IMR-90 (cell line): ENCODE data around the gene ATXN10. TPM values are rescaled to one million over a fixed set of nuclear protein-coding genes. Genes with fewer than 3 reads are reported as not detected.

ENCODE experiments used
- ATAC-seq: fragments of 200-7000 bp; cut with Tn5 transposase; 2 replicates; pipeline ENCODE4 v1.9.1; 2020; ENCODE audit warnings: low read depth, mild to moderate bottlenecking, moderate library complexity
- BruUV-seq: library from RNA; stranded (reverse); fragments of 400-500 nt; replicated peaks from 2 replicates; lab custom pipeline; 2021; lab: Mats Ljungman, UMichigan
- CTCF ChIA-PET: fragments of 300-600 bp; formaldehyde crosslinking; extraction: SDS; loops from one replicate; lab custom pipeline; 2021; ENCODE audit warnings: antibody characterized with exemption; lab: Yijun Ruan, JAX
- POLR2A ChIA-PET: fragments of 300-600 bp; sonication (Branson Sonifier 250); formaldehyde crosslinking; loops from one replicate; lab custom pipeline; 2022; ENCODE audit warnings: antibody characterized with exemption; ENCODE audit not compliant: unreplicated experiment; lab: Charles Lee
- DNase-seq: peaks from one replicate; pipeline ENCODE4 v3.0.0; 2013
- H2AFZ ChIP-seq: replicated peaks from 2 replicates; pipeline ENCODE3; 2013; ENCODE audit warnings: low read length, mild to moderate bottlenecking; ENCODE audit not compliant: poor library complexity
- H2AK5ac ChIP-seq: 2 replicates; pipeline ENCODE4 v1.6.1; 2013; ENCODE audit warnings: low read depth, low read length, inconsistent platforms
- H2AK9ac ChIP-seq: replicated peaks from 2 replicates; pipeline ENCODE3; 2013; ENCODE audit warnings: mild to moderate bottlenecking, low read depth, low read length, moderate library complexity; ENCODE audit not compliant: poor library complexity
- H2BK120ac ChIP-seq: 2 replicates; pipeline ENCODE4 v1.6.1; 2013; ENCODE audit warnings: low read depth, low read length, inconsistent platforms
- H2BK15ac ChIP-seq: 3 replicates; pipeline ENCODE4 v1.6.1; 2013; ENCODE audit warnings: low read depth, low read length, inconsistent platforms
- H2BK20ac ChIP-seq: 2 replicates; pipeline ENCODE4 v1.6.1; 2013; ENCODE audit warnings: low read depth, mild to moderate bottlenecking, inconsistent platforms, low read length, moderate library complexity
- H2BK5ac ChIP-seq: 2 replicates; pipeline ENCODE4 v1.6.1; 2013; ENCODE audit warnings: mild to moderate bottlenecking, low read depth, low read length, inconsistent platforms; ENCODE audit not compliant: poor library complexity, severe bottlenecking
- H3K14ac ChIP-seq: replicated peaks from 2 replicates; pipeline ENCODE4 v1.6.1; 2013; ENCODE audit warnings: low read depth, low read length, inconsistent platforms
- H3K18ac ChIP-seq: 2 replicates; pipeline ENCODE4 v1.6.1; 2013; ENCODE audit warnings: low read depth, low read length, control low read depth
- H3K23ac ChIP-seq: 2 replicates; pipeline ENCODE4 v1.6.1; 2013; ENCODE audit warnings: low read depth, low read length, inconsistent platforms
- H3K27ac ChIP-seq: 2 replicates; pipeline ENCODE4 v1.5.1; 2013; ENCODE audit warnings: mild to moderate bottlenecking, control low read depth, low read length; ENCODE audit not compliant: insufficient read depth
- H3K27me3 ChIP-seq: 2 replicates; pipeline ENCODE4 v1.6.1; 2013; ENCODE audit warnings: low read length; ENCODE audit not compliant: control insufficient read depth, insufficient read depth
- H3K36me3 ChIP-seq: 2 replicates; pipeline ENCODE4 v1.6.1; 2013; ENCODE audit warnings: low read length, mixed read lengths; ENCODE audit not compliant: control insufficient read depth, insufficient read depth
- H3K4ac ChIP-seq: 2 replicates; pipeline ENCODE4 v1.6.1; 2013; ENCODE audit warnings: low read depth, low read length, inconsistent platforms
- H3K4me1 ChIP-seq: 2 replicates; pipeline ENCODE4 v1.6.1; 2013; ENCODE audit warnings: low read length, mixed read lengths; ENCODE audit not compliant: control insufficient read depth, insufficient read depth
- H3K4me2 ChIP-seq: 2 replicates; pipeline ENCODE4 v1.6.1; 2013; ENCODE audit warnings: low read depth, mild to moderate bottlenecking, control low read depth, low read length, moderate library complexity
- H3K4me3 ChIP-seq: 2 replicates; pipeline ENCODE4 v1.5.1; 2013; ENCODE audit warnings: low read depth, mild to moderate bottlenecking, control low read depth, low read length, moderate library complexity; ENCODE audit not compliant: insufficient read depth
- H3K56ac ChIP-seq: 2 replicates; pipeline ENCODE4 v1.6.1; 2013; ENCODE audit warnings: low read length, inconsistent platforms; ENCODE audit not compliant: insufficient read depth; ENCODE audit errors: extremely low read depth
- H3K79me1 ChIP-seq, 2 experiments: 2 replicates each; pipeline ENCODE4 v1.6.1; 2013; ENCODE audit warnings: low read length in 2 of 2, inconsistent platforms in 1 of 2, low read depth in 1 of 2
- H3K9ac ChIP-seq: 2 replicates; pipeline ENCODE4 v1.6.1; 2013; ENCODE audit warnings: low read depth, low read length, control low read depth
- H3K9me1 ChIP-seq: 2 replicates; pipeline ENCODE4 v1.6.1; 2013; ENCODE audit warnings: low read length, inconsistent platforms; ENCODE audit not compliant: insufficient read depth
- H3K9me3 ChIP-seq: 2 replicates; pipeline ENCODE4 v1.6.1; 2013; ENCODE audit warnings: low read length; ENCODE audit not compliant: control insufficient read depth, insufficient read depth
- H4K20me1 ChIP-seq: 2 replicates; pipeline ENCODE4 v1.6.1; 2013; ENCODE audit warnings: low read length, inconsistent platforms; ENCODE audit not compliant: insufficient read depth
- H4K5ac ChIP-seq: 2 replicates; pipeline ENCODE4 v1.6.1; 2013; ENCODE audit warnings: mild to moderate bottlenecking, low read depth, low read length, control low read depth
- H4K8ac ChIP-seq, 2 experiments: 2 replicates each; pipeline ENCODE4 v1.6.1; 2013; ENCODE audit warnings: low read depth in 2 of 2, low read length in 2 of 2, control low read depth in 1 of 2, inconsistent platforms in 1 of 2
- H4K91ac ChIP-seq: 2 replicates; pipeline ENCODE4 v1.6.1; 2013; ENCODE audit warnings: low read depth, low read length, inconsistent platforms; ENCODE audit not compliant: insufficient read depth
- BHLHE40 ChIP-seq: fragments of 150-350 bp; IDR thresholded peaks from 2 replicates; pipeline ENCODE4 v1.6.1; 2016; ENCODE audit warnings: mild to moderate bottlenecking, low read depth, low read length
- CHD1 ChIP-seq: IDR thresholded peaks from 2 replicates; pipeline ENCODE4 v1.6.1; 2012; ENCODE audit warnings: low read depth, low read length, improper control_type of control experiment
- CTCF ChIP-seq: conservative IDR thresholded peaks from 2 replicates; pipeline ENCODE4 v1.5.1; 2012; ENCODE audit warnings: mild to moderate bottlenecking, low read depth, low read length, improper control_type of control experiment
- ELK1 ChIP-seq: fragments of 150-350 bp; IDR thresholded peaks from 2 replicates; pipeline ENCODE4 v1.6.1; 2016; ENCODE audit warnings: low read depth, mild to moderate bottlenecking, low read length, moderate library complexity, borderline replicate concordance
- FOS ChIP-seq: fragments of 150-350 bp; IDR thresholded peaks from 2 replicates; pipeline ENCODE4 v1.6.1; 2016; ENCODE audit warnings: low read depth, low read length
- MAFK ChIP-seq: IDR thresholded peaks from 2 replicates; pipeline ENCODE4 v1.6.1; 2012; ENCODE audit warnings: low read depth, low read length, improper control_type of control experiment
- MAZ ChIP-seq: IDR thresholded peaks from 2 replicates; pipeline ENCODE4 v1.6.1; 2012; ENCODE audit warnings: low read depth, mild to moderate bottlenecking, low read length, improper control_type of control experiment, moderate library complexity, borderline replicate concordance
- MXI1 ChIP-seq: IDR thresholded peaks from 2 replicates; pipeline ENCODE4 v1.6.1; 2012; ENCODE audit warnings: low read depth, mild to moderate bottlenecking, low read length, moderate library complexity, borderline replicate concordance
- NFE2L2 ChIP-seq: fragments of 150-350 bp; IDR thresholded peaks from 2 replicates; pipeline ENCODE4 v1.6.1; 2016; ENCODE audit warnings: low read depth, mild to moderate bottlenecking, low read length
- POLR2A ChIP-seq: IDR thresholded peaks from 2 replicates; pipeline ENCODE4 v1.6.1; 2012; ENCODE audit warnings: mild to moderate bottlenecking, low read depth, low read length
- RAD21 ChIP-seq: IDR thresholded peaks from 2 replicates; pipeline ENCODE4 v1.6.1; 2012; ENCODE audit warnings: low read length, improper control_type of control experiment
- SMC3 ChIP-seq: fragments of 150-350 bp; IDR thresholded peaks from 2 replicates; pipeline ENCODE4 v1.6.1; 2016; ENCODE audit warnings: low read depth, mild to moderate bottlenecking, antibody characterized with exemption, low read length, moderate library complexity
- USF2 ChIP-seq: fragments of 150-350 bp; IDR thresholded peaks from 2 replicates; pipeline ENCODE4 v1.6.1; 2017; ENCODE audit warnings: mild to moderate bottlenecking, antibody characterized with exemption, low read length, low read depth
- WGBS, 2 experiments: methylation state at CpG; one replicate each; pipeline versions ENCODE4 v1.1.5 to v1.1.7; 2013; ENCODE audit warnings: missing lambda C conversion rate in 2 of 2; ENCODE audit not compliant: insufficient read length in 1 of 2; ENCODE audit errors: extremely low coverage in 2 of 2; 5-methylcytosine and 5-hydroxymethylcytosine counted together
- dilution Hi-C: fragments of 300-500 bp; cut with HindIII; formaldehyde crosslinking; loops from one replicate; pipeline ENCODE4 v1.14.3; 2018; ENCODE audit warnings: low sequenced_read_pairs; ENCODE audit not compliant: unreplicated experiment
- in situ Hi-C: fragments of 300-500 bp; cut with MboI; formaldehyde crosslinking; loops from 3 replicates; pipeline ENCODE4 v1.14.3; 2019; ENCODE audit warnings: low sequenced_read_pairs, inconsistent platforms, mixed read lengths
- intact Hi-C: fragments of 100-400 bp; cut with micrococcal nuclease; formaldehyde crosslinking; loops from 2 replicates; pipeline ENCODE4 v1.10.0; 2022
- polyA plus RNA-seq, 3 experiments: library from polyadenylated mRNA; depleted of rRNA; stranded (reverse); fragments of >200 nt; gene quantifications; 2 replicates each; pipeline ENCODE4 v1.2.3, GENCODE V29; 2012; ENCODE audit warnings: low replicate concordance in 1 of 3
- total RNA-seq: library from RNA; depleted of rRNA; stranded (reverse); fragments of >200 nt; gene quantifications from 2 replicates; pipeline ENCODE4 v1.2.3, GENCODE V29; 2012

Gene ATXN10
- total and polyA plus RNA-seq, 2 of the 4 experiments (the other 2 are of a cell fraction), result 116 to 231 TPM

GRCh38 chr22:45859231-45860161 is 187.9 kb downstream of the ATXN10 start:
- dilution Hi-C loops, result no loop called here
- no peaks in the 10 kb centered on the region for H3K79me1 ChIP-seq

More at GRCh38 chr22:45859231-45860161, 187.9 kb downstream of the ATXN10 start:
- Histone ChIP-seq H2BK5ac (no peak overlapping the region), H3K23ac (no peak overlapping the region), H3K18ac (no peak overlapping the region), H4K20me1 (peaks cover 6% of the 10 kb centered on the region; the same call in 1 of the 2 replicates), H3K56ac (no peak overlapping the region), H4K91ac (no peak overlapping the region), H3K27me3 (no peaks in the 10 kb centered on the region), H3K4me2 (no peak overlapping the region), H3K4me1 (no peaks in the 10 kb centered on the region; the same call in 1 of the 2 replicates), H3K27ac (no peak overlapping the region), H4K5ac (no peak overlapping the region), H3K9ac (no peak overlapping the region), H2AK9ac (no peak overlapping the region), H3K14ac (no peak overlapping the region), H2BK20ac (no peak overlapping the region), H3K9me1 (peaks cover 8% of the 10 kb centered on the region), H3K9me3 (no peaks in the 10 kb centered on the region), H2AK5ac (no peak overlapping the region), H3K36me3 (peaks cover 9% of the 10 kb centered on the region), H4K8ac (no peak overlapping the region), H3K4ac (no peak overlapping the region), H2BK120ac (no peak overlapping the region), H2AFZ (peak overlapping the region; percentile 19), H3K4me3 (no peak overlapping the region), H2BK15ac (no peak overlapping the region)
- in situ Hi-C loops, result loop anchor here (10.0 kb wide), 1 partner anchor 215 kb away; no protein-coding TSS in a partner anchor
- WGBS, 2 experiments, result 93% methylated on average over 17 of the region's 28 CpGs; no CpG with 5 or more reads in 1 of the 2 experiments
- TF ChIP-seq MAZ (no peak), MXI1 (no peak), FOS (no peak), CHD1 (no peak), POLR2A (no peak), ELK1 (no peak), RAD21 (no peak), NFE2L2 (no peak), CTCF (no peak), BHLHE40 (no peak), MAFK (no peak), SMC3 (no peak), USF2 (no peak)
- intact Hi-C loops, result no loop called here
- no TSS peak for BruUV-seq
- DNase-seq (peak; percentile 21), ATAC-seq (no peak)
- CTCF ChIA-PET, result no interaction called here
- POLR2A ChIA-PET, result no interaction called here
